RKO (cell line): ENCODE measurements around the gene CRYGD.
"Not testable (repeated sequence)": the region's sequence is repeated elsewhere in the genome, so short reads cannot be mapped to it uniquely, and the experiment has no call there.

ENCODE experiments used
- DNase-seq: peaks from one replicate; pipeline ENCODE4 v3.0.0-alpha.2; 2016; ENCODE audit warnings: low spot score

CRYGD gene

GRCh38 chr2:208129744-208130711 lies 5.7 kb upstream of the CRYGD start, which contains the start of gene CRYGC:
Gene CRYGC (minus strand): TSS chr2:208129828. CDS start chr2:208129792, 36 bp downstream.
- DNase-seq, result no peak

GRCh38 chr2:208128136-208128535 lies 3.8 kb upstream of the CRYGD start:
- DNase-seq, result no peak

- no peak for DNase-seq
These were observed 2.8 kb upstream of the CRYGD start for GRCh38 chr2:208127090-208127489.

- DNase-seq, result no peak
These were observed 927 bp upstream of the CRYGD start for GRCh38 chr2:208125251-208125650.

GRCh38 chr2:208122248-208122647 lies 2.1 kb downstream of the CRYGD start:
- DNase-seq, result no peak

- DNase-seq, result no peak
These were observed 5.4 kb downstream of the CRYGD start for GRCh38 chr2:208118918-208119317.

- DNase-seq, result not testable (repeated sequence)
These were observed 6.9 kb downstream of the CRYGD start for GRCh38 chr2:208117390-208117789.

GRCh38 chr2:208112969-208113368 lies 11.4 kb downstream of the CRYGD start:
- no peak for DNase-seq

- DNase-seq, result not testable (repeated sequence)
These were observed 12.0 kb downstream of the CRYGD start for GRCh38 chr2:208112273-208112745.

GRCh38 chr2:208103616-208104015 lies 20.7 kb downstream of the CRYGD start:
- no peak for DNase-seq

- DNase-seq, result peak; percentile 66
These were observed 22.4 kb downstream of the CRYGD start for GRCh38 chr2:208101716-208102631.

- no peak for DNase-seq
These were observed 24.4 kb downstream of the CRYGD start for GRCh38 chr2:208099682-208100470.

GRCh38 chr2:208098701-208099100 lies 25.6 kb downstream of the CRYGD start:
- DNase-seq, result not testable (repeated sequence)

- no peak for DNase-seq
These were observed 26.1 kb downstream of the CRYGD start for GRCh38 chr2:208098267-208098666.

- DNase-seq, result no peak
These were observed 26.5 kb downstream of the CRYGD start for GRCh38 chr2:208097801-208098200.

GRCh38 chr2:208097313-208097712 lies 27.0 kb downstream of the CRYGD start:
- no peak for DNase-seq

- DNase-seq, result no peak
These were observed 28.2 kb downstream of the CRYGD start for GRCh38 chr2:208096080-208096479.

- DNase-seq, result no peak
These were observed 31.2 kb downstream of the CRYGD start for GRCh38 chr2:208093128-208093527.

- DNase-seq, result no peak
These were observed 32.1 kb downstream of the CRYGD start for GRCh38 chr2:208092093-208092832.

- DNase-seq, result no peak
These were observed 33.9 kb downstream of the CRYGD start for GRCh38 chr2:208090420-208090819.

GRCh38 chr2:208086029-208086428 lies 38.3 kb downstream of the CRYGD start:
- no peak for DNase-seq
